ENCODE results near the gene WWTR1.

DNA sequence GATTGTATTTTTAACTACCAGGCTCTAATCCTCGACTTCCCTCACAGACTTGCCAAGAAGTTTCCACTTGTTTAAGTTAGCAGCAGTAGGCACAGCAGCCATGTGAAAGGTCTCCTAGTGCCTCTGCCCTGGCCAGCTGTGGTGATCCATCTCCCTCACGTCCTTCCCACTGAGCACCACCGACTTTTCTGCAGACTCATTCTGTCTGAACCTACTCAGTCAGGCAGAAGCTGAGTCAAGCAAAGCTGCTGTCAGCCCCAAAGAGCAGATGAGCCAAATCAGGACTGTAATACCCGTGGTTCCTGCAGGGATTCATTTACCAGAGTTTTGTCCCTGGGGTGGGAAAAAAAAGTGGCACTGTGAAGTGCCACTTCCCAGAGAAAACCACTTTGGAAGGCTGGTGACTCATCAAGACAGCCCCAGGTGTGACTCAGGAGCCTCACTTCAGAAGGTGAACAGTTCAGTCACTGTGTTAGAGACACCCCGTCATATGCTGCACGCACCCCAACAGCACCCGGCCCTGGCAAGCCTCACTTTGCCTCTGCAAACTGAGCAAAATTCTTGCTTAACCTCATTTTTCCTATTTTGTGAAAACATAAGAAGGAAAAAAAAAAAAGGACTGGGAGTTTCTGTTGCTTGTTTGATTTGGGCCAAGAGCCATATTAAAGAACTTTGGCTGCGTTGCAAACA lies 76.0 kb downstream of the WWTR1 start:
- TF ChIP-seq, protein P1, sequence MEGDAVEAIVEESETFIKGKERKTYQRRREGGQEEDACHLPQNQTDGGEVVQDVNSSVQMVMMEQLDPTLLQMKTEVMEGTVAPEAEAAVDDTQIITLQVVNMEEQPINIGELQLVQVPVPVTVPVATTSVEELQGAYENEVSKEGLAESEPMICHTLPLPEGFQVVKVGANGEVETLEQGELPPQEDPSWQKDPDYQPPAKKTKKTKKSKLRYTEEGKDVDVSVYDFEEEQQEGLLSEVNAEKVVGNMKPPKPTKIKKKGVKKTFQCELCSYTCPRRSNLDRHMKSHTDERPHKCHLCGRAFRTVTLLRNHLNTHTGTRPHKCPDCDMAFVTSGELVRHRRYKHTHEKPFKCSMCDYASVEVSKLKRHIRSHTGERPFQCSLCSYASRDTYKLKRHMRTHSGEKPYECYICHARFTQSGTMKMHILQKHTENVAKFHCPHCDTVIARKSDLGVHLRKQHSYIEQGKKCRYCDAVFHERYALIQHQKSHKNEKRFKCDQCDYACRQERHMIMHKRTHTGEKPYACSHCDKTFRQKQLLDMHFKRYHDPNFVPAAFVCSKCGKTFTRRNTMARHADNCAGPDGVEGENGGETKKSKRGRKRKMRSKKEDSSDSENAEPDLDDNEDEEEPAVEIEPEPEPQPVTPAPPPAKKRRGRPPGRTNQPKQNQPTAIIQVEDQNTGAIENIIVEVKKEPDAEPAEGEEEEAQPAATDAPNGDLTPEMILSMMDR (IDR thresholded peaks at IDR 0.05) = no peak
- no peak for TF ChIP-seq POLR2A (IDR thresholded peaks at IDR 0.05)

All from uterus (tissue), 2 donors.